ENCODE data around the gene VCP. TPM values are rescaled to one million over a fixed set of nuclear protein-coding genes. Genes with fewer than 3 reads are reported as not detected.

VCP gene
- total and polyA plus RNA-seq, 9 of the 15 experiments (the other 6 are each of a cell fraction or from before 2014, with no cell fraction given) = 7.1 to 257 (median 199) TPM

- peaks cover 14 to 17% of the 10 kb centered on the region in 2 experiments; a peak in 3 of 5 replicates for H3K4me1 ChIP-seq (replicated peaks in 1 of 2; ENCODE audit: control insufficient read depth in 2 of 2, insufficient read depth in 2 of 2, low read length in 2 of 2)
- in situ Hi-C loops (cut with MboI) (no loop called here), intact Hi-C loops (cut with micrococcal nuclease) (no loop called here)
- H4K20me1 ChIP-seq (replicated peaks; ENCODE audit: control insufficient read depth, insufficient read depth, low read length) = peaks cover 19% of the 10 kb centered on the region
- WGBS (ENCODE audit: insufficient coverage, low coverage, missing lambda C conversion rate) = 100% methylated on average over 6 of the region's 6 CpGs
- H3K4me2 ChIP-seq (ENCODE audit: insufficient read depth, low read length) = no peak overlapping the region
- peaks cover 52% of the 10 kb centered on the region for H3K79me2 ChIP-seq (ENCODE audit: control insufficient read depth, insufficient read depth, low read length)
- peaks cover 61% of the 10 kb centered on the region for H3K36me3 ChIP-seq (ENCODE audit: control insufficient read depth, insufficient read depth, low read length)
- no peak overlapping the region for H3K9ac ChIP-seq (ENCODE audit: insufficient read depth in 1 of 2, low read depth in 2 of 2, low read length in 2 of 2)
- no peak overlapping the region for H2AFZ ChIP-seq (ENCODE audit: low read depth, low read length)
- ChIA-PET CTCF (ENCODE audit: low intra/inter-chr PET ratio) (no interaction called here), POLR2A (no interaction called here)
- no peak for DNase-seq (ENCODE audit: extremely low read depth in 1 of 4, low spot score in 3 of 4)
- no peak overlapping the region for H3K27ac ChIP-seq (ENCODE audit: extremely low read depth, low read depth, low read length)
- no peak for FAIRE-seq
- H3K27me3 ChIP-seq (ENCODE audit: control insufficient read depth in 2 of 2, insufficient read depth in 2 of 2, low read length in 2 of 2) = no peaks in the 10 kb centered on the region
- H3K4me3 ChIP-seq = no peak overlapping the region
- ATAC-seq = no peak
- no TSS peak for BruUV-seq (replicated peaks)
- H3K9me1 ChIP-seq (ENCODE audit: control insufficient read depth, insufficient read depth, low read length) = peaks cover 4% of the 10 kb centered on the region
- H3K9me3 ChIP-seq (replicated peaks; ENCODE audit: control insufficient read depth, insufficient read depth, low read depth, low read length) = no peaks in the 10 kb centered on the region
- TF ChIP-seq CCNT2 (IDR thresholded peaks at IDR 0.05; ENCODE audit: borderline replicate concordance, extremely low read depth, insufficient read length, low read depth, low read length) (no peak), SMARCA5 (IDR thresholded peaks at IDR 0.05) (no peak), NRF1 (conservative IDR thresholded peaks at IDR 0.05 in 1 of 2, IDR thresholded peaks at IDR 0.05 in 1 of 2) (no peak), ZNF232 (CRISPR knock-in tag; IDR thresholded peaks at IDR 0.05) (no peak), ZMIZ1 (IDR thresholded peaks at IDR 0.05; ENCODE audit: low read depth in 2 of 2, low read length in 2 of 2) (no peak), TSHZ1 (CRISPR knock-in tag; IDR thresholded peaks at IDR 0.05) (no peak), ZNF134 (CRISPR knock-in tag; conservative IDR thresholded peaks at IDR 0.05) (no peak), KDM4B (IDR thresholded peaks at IDR 0.05; ENCODE audit: borderline replicate concordance in 2 of 2, low read depth in 1 of 2) (no peak), HES1 (IDR thresholded peaks at IDR 0.05; ENCODE audit: low read depth) (no peak), SIN3B (IDR thresholded peaks at IDR 0.05; ENCODE audit: low read depth) (no peak), FOS (IDR thresholded peaks at IDR 0.05; ENCODE audit: extremely low read depth, insufficient read length) (no peak), CGGBP1 (CRISPR knock-in tag; IDR thresholded peaks at IDR 0.05) (no peak), CXXC5 (CRISPR knock-in tag; IDR thresholded peaks at IDR 0.05) (no peak), THRA (IDR thresholded peaks at IDR 0.05) (no peak)
These were observed 1.7 kb upstream of the VCP start for GRCh38 chr9:35074141-35074540.

Data from K562 (cell line).